K562 (cell line): ENCODE results near the gene RUNX1. TPM values are rescaled to one million over a fixed set of nuclear protein-coding genes. Genes with fewer than 3 reads are reported as not detected.
A peak's percentile ranks its signal among the peaks of the same experiment; 100 is the strongest.

Experiments
- ARID3A ChIP-seq: IDR thresholded peaks from 2 replicates; pipeline ENCODE4 v1.6.1; 2012; ENCODE audit warnings: low read depth, low read length, improper control_type of control experiment, borderline replicate concordance
- EP400 ChIP-seq: fragments of 450-650 bp; IDR thresholded peaks from 2 replicates; pipeline ENCODE4 v1.6.1; 2017; ENCODE audit warnings: antibody characterized with exemption, mild to moderate bottlenecking, moderate library complexity
- JUND ChIP-seq, 2 experiments: IDR thresholded peaks; 2 replicates in 1 of 2; 3 replicates in 1 of 2; pipeline ENCODE4 v1.6.1; 2011; ENCODE audit warnings: borderline replicate concordance in 2 of 2, low read depth in 2 of 2, low read length in 2 of 2, improper control_type of control experiment in 1 of 2, missing biosample characterization in 1 of 2, missing genetic modification characterization in 1 of 2, missing genetic modification reagents in 1 of 2
- MCM5 ChIP-seq: fragments of 450-650 bp; IDR thresholded peaks from 2 replicates; pipeline ENCODE4 v1.6.1; 2016; ENCODE audit warnings: low read depth
- MEF2D ChIP-seq: conservative IDR thresholded peaks from 2 replicates; pipeline ENCODE4 v1.6.1; 2016; ENCODE audit warnings: low read depth, missing genetic modification characterization, missing compliant biosample characterization
- MTA3 ChIP-seq: fragments of 450-650 bp; formaldehyde crosslinking; IDR thresholded peaks from 2 replicates; pipeline ENCODE4 v1.6.1; 2017; ENCODE audit warnings: mild to moderate bottlenecking, borderline replicate concordance
- PTTG1 ChIP-seq: fragments of 450-650 bp; IDR thresholded peaks from 2 replicates; pipeline ENCODE4 v1.6.1; 2016; ENCODE audit warnings: low read depth, mild to moderate bottlenecking, missing genetic modification characterization, missing compliant biosample characterization
- RHOXF2B ChIP-seq: fragments of 250-450 bp; sonication (Bioruptor Pico); conservative IDR thresholded peaks from 2 replicates; pipeline ENCODE4 v1.5.1; 2021
- SIRT6 ChIP-seq: IDR thresholded peaks from one replicate; pipeline ENCODE4 v1.6.1; 2012; ENCODE audit warnings: low read depth, mild to moderate bottlenecking, control low read depth, inconsistent platforms, low read length, moderate library complexity
- ZBED1 ChIP-seq: IDR thresholded peaks from 2 replicates; pipeline ENCODE4 v1.6.1; 2014
- ZC3H8 ChIP-seq: fragments of 450-650 bp; IDR thresholded peaks from 2 replicates; pipeline ENCODE4 v1.6.1; 2017
- ZNF133 ChIP-seq: fragments of 250-450 bp; sonication (Bioruptor Pico); IDR thresholded peaks from 2 replicates; pipeline ENCODE4 v1.4.0; 2020; ENCODE audit warnings: mild to moderate bottlenecking
- ZNF274 ChIP-seq: IDR thresholded peaks from 2 replicates; pipeline ENCODE4 v1.6.1; 2011; ENCODE audit warnings: low read depth, mild to moderate bottlenecking, low read length, moderate library complexity, borderline replicate concordance
- ZNF347 ChIP-seq: fragments of 450-650 bp; formaldehyde crosslinking; IDR thresholded peaks from 2 replicates; pipeline ENCODE4 v1.4.0; 2020; ENCODE audit warnings: low read depth, mild to moderate bottlenecking, moderate library complexity
- ZNF766 ChIP-seq: fragments of 200-800 bp; sonication (Bioruptor generic); conservative IDR thresholded peaks from 2 replicates; pipeline ENCODE4 v1.6.1; 2016; ENCODE audit warnings: missing genetic modification characterization, missing compliant biosample characterization
- polyA plus RNA-seq, 8 experiments: library from polyadenylated mRNA; depleted of rRNA in 4 of 8; stranded (reverse) in 5 of 8; unstranded in 3 of 8; fragments of >200 nt; fragmentation: Nextera tagmentation in 2 of 8; fragmentation: Illumina TruSeq in 1 of 8; extraction: Ambion mirVana in 2 of 8; extraction: Trizol in 1 of 8; gene quantifications; 2 replicates each; pipeline versions ENCODE4 v1.2.1 to v1.2.3, GENCODE V29; 2011 to 2014; ENCODE audit warnings: inconsistent platforms in 1 of 8, missing spikeins in 1 of 8
- total RNA-seq, 7 experiments: library from RNA; depleted of rRNA in 6 of 7; stranded (reverse); fragments of >200 nt in 6 of 7; fragmentation: Illumina TruSeq in 2 of 7; extraction: Trizol in 2 of 7; gene quantifications; 2 replicates each; pipeline versions ENCODE4 v1.2.1 to v1.2.3, GENCODE V29; 2011 to 2021; ENCODE audit warnings: low replicate concordance in 1 of 7
- TF ChIP-seq, protein P1 (sequence below): IDR thresholded peaks from 2 replicates; pipeline ENCODE4 v1.6.1; 2011; ENCODE audit warnings: borderline replicate concordance, low read depth, mild to moderate bottlenecking, moderate library complexity, low read length; ENCODE audit not compliant: insufficient read depth, poor library complexity, severe bottlenecking
- TF ChIP-seq, protein P2 (sequence below): fragments of 450-650 bp; IDR thresholded peaks from 2 replicates; pipeline ENCODE4 v1.6.1; 2016; ENCODE audit warnings: mild to moderate bottlenecking
- TF ChIP-seq, protein P3 (sequence below): fragments of 450-650 bp; formaldehyde crosslinking; IDR thresholded peaks from 2 replicates; pipeline ENCODE4 v1.4.0; 2020; ENCODE audit warnings: mild to moderate bottlenecking, moderate library complexity
- TF ChIP-seq, protein P4 (sequence below): sonication (generic); formaldehyde crosslinking; IDR thresholded peaks from 2 replicates; pipeline ENCODE4 v1.8.0; 2022; ENCODE audit warnings: mild to moderate bottlenecking, missing genetic modification reagents

Gene RUNX1
- total and polyA plus RNA-seq, 9 of the 15 experiments (the other 6 are each of a cell fraction or from before 2014, with no cell fraction given), result 2.2 to 68.6 (median 17.8) TPM

GRCh38 chr21:35051287-35051818 is 2.3 kb upstream of the RUNX1 start (continued):
- TF ChIP-seq ARID3A, result no peak
- TF ChIP-seq, protein P1, sequence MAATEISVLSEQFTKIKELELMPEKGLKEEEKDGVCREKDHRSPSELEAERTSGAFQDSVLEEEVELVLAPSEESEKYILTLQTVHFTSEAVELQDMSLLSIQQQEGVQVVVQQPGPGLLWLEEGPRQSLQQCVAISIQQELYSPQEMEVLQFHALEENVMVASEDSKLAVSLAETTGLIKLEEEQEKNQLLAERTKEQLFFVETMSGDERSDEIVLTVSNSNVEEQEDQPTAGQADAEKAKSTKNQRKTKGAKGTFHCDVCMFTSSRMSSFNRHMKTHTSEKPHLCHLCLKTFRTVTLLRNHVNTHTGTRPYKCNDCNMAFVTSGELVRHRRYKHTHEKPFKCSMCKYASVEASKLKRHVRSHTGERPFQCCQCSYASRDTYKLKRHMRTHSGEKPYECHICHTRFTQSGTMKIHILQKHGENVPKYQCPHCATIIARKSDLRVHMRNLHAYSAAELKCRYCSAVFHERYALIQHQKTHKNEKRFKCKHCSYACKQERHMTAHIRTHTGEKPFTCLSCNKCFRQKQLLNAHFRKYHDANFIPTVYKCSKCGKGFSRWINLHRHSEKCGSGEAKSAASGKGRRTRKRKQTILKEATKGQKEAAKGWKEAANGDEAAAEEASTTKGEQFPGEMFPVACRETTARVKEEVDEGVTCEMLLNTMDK, result peak; percentile 94
- TF ChIP-seq ZNF766 (CRISPR knock-in tag), result peak; percentile 78
- no peak for TF ChIP-seq PTTG1
- no peak for TF ChIP-seq MCM5
- peak; percentile 51; the same call in 1 of the 2 replicates for TF ChIP-seq MEF2D (tag)
- no peak for TF ChIP-seq SIRT6
- TF ChIP-seq, protein P2, sequence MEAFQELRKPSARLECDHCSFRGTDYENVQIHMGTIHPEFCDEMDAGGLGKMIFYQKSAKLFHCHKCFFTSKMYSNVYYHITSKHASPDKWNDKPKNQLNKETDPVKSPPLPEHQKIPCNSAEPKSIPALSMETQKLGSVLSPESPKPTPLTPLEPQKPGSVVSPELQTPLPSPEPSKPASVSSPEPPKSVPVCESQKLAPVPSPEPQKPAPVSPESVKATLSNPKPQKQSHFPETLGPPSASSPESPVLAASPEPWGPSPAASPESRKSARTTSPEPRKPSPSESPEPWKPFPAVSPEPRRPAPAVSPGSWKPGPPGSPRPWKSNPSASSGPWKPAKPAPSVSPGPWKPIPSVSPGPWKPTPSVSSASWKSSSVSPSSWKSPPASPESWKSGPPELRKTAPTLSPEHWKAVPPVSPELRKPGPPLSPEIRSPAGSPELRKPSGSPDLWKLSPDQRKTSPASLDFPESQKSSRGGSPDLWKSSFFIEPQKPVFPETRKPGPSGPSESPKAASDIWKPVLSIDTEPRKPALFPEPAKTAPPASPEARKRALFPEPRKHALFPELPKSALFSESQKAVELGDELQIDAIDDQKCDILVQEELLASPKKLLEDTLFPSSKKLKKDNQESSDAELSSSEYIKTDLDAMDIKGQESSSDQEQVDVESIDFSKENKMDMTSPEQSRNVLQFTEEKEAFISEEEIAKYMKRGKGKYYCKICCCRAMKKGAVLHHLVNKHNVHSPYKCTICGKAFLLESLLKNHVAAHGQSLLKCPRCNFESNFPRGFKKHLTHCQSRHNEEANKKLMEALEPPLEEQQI, result no peak
- peak; percentile 77; the same call in 1 of the 2 replicates for TF ChIP-seq MTA3
- TF ChIP-seq, protein P3, sequence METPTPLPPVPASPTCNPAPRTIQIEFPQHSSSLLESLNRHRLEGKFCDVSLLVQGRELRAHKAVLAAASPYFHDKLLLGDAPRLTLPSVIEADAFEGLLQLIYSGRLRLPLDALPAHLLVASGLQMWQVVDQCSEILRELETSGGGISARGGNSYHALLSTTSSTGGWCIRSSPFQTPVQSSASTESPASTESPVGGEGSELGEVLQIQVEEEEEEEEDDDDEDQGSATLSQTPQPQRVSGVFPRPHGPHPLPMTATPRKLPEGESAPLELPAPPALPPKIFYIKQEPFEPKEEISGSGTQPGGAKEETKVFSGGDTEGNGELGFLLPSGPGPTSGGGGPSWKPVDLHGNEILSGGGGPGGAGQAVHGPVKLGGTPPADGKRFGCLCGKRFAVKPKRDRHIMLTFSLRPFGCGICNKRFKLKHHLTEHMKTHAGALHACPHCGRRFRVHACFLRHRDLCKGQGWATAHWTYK, result peak; percentile 87
- TF ChIP-seq ZC3H8, result no peak
- TF ChIP-seq ZNF274, result no peak
- no peak for TF ChIP-seq ZBED1
- peak; percentile 57 for TF ChIP-seq EP400
- peak; percentile 70; the same call in 1 of the 2 replicates for TF ChIP-seq JUND (IDR thresholded peaks at IDR 0.05; ENCODE audit: borderline replicate concordance, low read depth, low read length)
- TF ChIP-seq JUND (tag; IDR thresholded peaks at IDR 0.05; ENCODE audit: borderline replicate concordance, low read depth, low read length), result peak; percentile 75; the same call in 2 of the 3 replicates
- no peak for TF ChIP-seq ZNF347 (CRISPR knock-in tag)
- TF ChIP-seq, protein P4, sequence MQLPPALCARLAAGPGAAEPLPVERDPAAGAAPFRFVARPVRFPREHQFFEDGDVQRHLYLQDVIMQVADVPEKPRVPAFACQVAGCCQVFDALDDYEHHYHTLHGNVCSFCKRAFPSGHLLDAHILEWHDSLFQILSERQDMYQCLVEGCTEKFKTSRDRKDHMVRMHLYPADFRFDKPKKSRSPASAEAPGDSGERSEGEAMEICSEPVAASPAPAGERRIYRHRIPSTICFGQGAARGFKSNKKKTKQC (CRISPR knock-in tag), result no peak
- TF ChIP-seq ZNF133, result no peak
- TF ChIP-seq RHOXF2B (CRISPR knock-in tag), result no peak
